Activated naive CD8-positive, alpha-beta T cell treated with anti-CD3 and anti-CD28 coated beads, Interleukin-2, amount 10 ng/mL, durations not matched to agents 7 days and 5 days (primary cell): ENCODE measurements around the gene LRWD1. TPM values are rescaled to one million over a fixed set of nuclear protein-coding genes. Genes with fewer than 3 reads are reported as not detected.
A peak's percentile ranks its signal among the peaks of the same experiment; 100 is the strongest.
"Not testable (repeated sequence)": the region's sequence is repeated elsewhere in the genome, so short reads cannot be mapped to it uniquely, and the experiment has no call there.

Experiments used
- ATAC-seq: fragments of 150-1000 bp; cut with Tn5 transposase; one replicate; pipeline ENCODE4 v1.10.0; 2021; ENCODE audit warnings: low read depth, moderate library complexity
- POLR2A ChIA-PET: fragments of 350-600 bp; sonication (Branson Sonifier 250); formaldehyde crosslinking; loops from one replicate; lab custom pipeline; 2021; ENCODE audit warnings: antibody characterized with exemption; lab: Charles Lee
- DNase-seq: peaks from one replicate; pipeline ENCODE4 v3.0.0; 2021
- H3K27ac Mint-ChIP-seq: one replicate; pipeline ENCODE4 v1.8.0; 2022; ENCODE audit warnings: mild to moderate bottlenecking, mixed read lengths
- H3K27me3 Mint-ChIP-seq: one replicate; pipeline ENCODE4 v1.8.0; 2022; ENCODE audit warnings: mild to moderate bottlenecking, moderate library complexity, mixed read lengths
- H3K36me3 Mint-ChIP-seq: one replicate; pipeline ENCODE4 v1.8.0; 2021; ENCODE audit warnings: mild to moderate bottlenecking, mixed read lengths
- H3K4me1 Mint-ChIP-seq: one replicate; pipeline ENCODE4 v1.8.0; 2021; ENCODE audit warnings: mixed read lengths
- H3K4me3 Mint-ChIP-seq: one replicate; pipeline ENCODE4 v1.8.0; 2022; ENCODE audit warnings: mild to moderate bottlenecking, moderate library complexity, mixed read lengths
- H3K9me3 Mint-ChIP-seq: one replicate; pipeline ENCODE4 v1.8.0; 2021; ENCODE audit warnings: mixed read lengths
- total RNA-seq, 2 experiments: library from RNA; stranded (reverse); gene quantifications; one replicate each; pipeline ENCODE4 v1.2.3, GENCODE V29; 2021

The LRWD1 gene
- total RNA-seq, 2 experiments from 2014 or later: 14.7 to 15.8 TPM

DNA sequence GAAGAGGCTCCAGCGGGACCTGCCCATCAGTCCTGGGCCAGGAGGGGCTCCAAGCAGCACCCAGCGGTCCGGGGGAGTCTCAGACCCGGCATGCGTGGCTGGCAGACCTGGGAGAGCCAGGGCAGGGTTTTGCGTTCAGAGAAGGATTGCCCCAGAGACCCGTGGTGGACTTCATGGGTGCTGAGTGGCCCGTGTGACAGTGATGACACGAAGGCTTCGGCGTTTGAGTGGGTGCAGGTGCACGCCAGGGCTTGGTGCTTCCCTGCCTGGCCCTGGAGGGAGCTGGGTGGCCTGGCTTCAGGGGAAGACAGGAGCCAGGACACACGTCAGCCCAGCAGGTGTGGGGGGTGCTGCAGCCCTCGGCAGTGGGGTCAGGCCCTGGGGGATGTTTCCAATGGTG lies 17.5 kb upstream of the LRWD1 start:
- Mint-ChIP-seq H3K27me3 (no peaks in the 10 kb centered on the region), H3K4me1 (no peaks in the 10 kb centered on the region), H3K9me3 (no peaks in the 10 kb centered on the region), H3K27ac (no peak overlapping the region), H3K36me3 (peaks cover 9% of the 10 kb centered on the region), H3K4me3 (no peak overlapping the region)
- DNase-seq (no peak), ATAC-seq (no peak)
- POLR2A ChIA-PET: no interaction called here

DNA sequence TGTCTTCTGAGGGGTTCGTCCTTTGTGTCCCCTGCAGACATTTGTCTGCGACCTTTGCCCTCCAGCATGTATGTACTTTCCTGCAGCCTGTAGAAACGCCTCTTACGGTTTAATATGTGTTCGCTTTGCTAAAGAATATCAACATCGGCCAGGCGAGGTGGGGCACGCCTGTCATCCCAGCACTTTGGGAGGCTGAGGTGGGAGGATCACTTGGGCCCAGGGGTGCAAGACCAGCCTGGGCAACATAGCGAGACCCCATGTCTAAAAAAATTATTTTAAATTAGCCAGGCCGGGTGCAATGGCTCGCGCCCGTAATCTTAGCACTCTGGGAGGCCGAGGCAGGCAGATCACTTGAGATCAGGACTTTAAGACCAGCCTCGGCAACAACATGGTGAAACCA lies 15.6 kb upstream of the LRWD1 start:
- DNase-seq (no peak), ATAC-seq (no peak)
- Mint-ChIP-seq H3K4me1 (no peaks in the 10 kb centered on the region), H3K4me3 (no peak overlapping the region), H3K27me3 (no peaks in the 10 kb centered on the region), H3K27ac (no peak overlapping the region), H3K9me3 (no peaks in the 10 kb centered on the region), H3K36me3 (peaks cover 5% of the 10 kb centered on the region)
- POLR2A ChIA-PET: interaction anchor here (1.6 kb wide), 1 partner anchor 37 kb away, joined by 4 read pairs; no protein-coding TSS in a partner anchor

DNA sequence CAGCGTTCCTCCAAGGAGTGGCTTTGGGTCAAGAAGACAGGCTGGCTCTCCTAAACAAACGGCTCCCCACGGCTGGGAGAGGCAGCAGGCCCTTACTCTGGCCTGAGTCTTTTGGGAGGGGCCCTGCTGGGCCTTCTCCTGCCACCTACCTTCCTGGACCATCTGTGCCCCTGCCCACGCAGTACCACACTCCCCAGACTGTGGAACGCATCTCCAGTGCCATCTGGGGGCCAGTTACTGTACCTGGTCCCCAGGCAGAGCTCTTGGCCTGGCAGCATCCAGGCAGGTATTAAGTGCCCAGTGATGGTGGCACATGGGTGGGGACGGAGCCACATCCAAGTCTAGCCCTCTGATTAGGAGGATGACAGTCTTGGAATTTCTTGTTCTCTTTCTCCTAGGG lies 14.5 kb upstream of the LRWD1 start:
- Mint-ChIP-seq H3K4me3 (no peak overlapping the region), H3K4me1 (no peaks in the 10 kb centered on the region), H3K27ac (no peak overlapping the region), H3K27me3 (no peaks in the 10 kb centered on the region), H3K36me3 (peaks cover 7% of the 10 kb centered on the region), H3K9me3 (no peaks in the 10 kb centered on the region)
- POLR2A ChIA-PET: interaction anchor here (1.2 to 1.6 kb wide), 2 partner anchors 14 to 38 kb away, joined by 4 read pairs; partner anchors contain the start of genes ALKBH4 and LRWD1
- no peak for DNase-seq
- peak; percentile 76 for ATAC-seq

DNA sequence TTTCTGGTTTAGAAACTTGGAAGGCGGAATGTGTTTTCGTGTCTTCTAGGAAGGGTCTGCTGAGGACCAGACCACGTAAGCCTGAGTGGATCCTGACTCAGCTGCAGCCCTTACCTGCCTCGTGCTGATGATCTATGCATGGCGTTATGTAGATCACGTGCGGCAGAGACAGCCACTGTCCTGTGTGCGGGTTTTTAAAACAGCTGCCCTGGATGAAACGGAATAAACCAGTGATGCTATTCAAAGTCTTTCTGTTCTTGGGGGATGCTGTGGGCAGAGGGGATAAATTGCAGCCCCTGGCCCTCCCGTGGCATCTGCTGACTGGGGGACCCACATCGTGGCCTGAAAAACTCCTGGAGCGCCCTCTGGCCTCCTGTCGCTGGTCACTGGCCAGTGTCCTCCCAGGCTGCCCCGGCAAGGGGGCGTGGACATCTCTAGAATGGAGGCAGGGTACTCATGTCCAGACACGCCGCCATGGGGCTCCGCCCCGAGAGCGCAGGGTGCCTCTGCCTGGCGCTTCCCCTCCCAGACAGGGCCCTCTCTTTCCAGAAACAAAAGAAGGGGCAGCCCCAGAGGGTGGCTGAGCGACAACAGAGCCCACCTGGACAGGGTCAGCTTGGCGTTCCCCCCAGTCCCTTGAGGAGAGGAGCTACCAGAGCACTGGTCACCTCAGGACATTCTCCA lies 13.3 kb upstream of the LRWD1 start:
- Mint-ChIP-seq H3K27me3 (no peaks in the 10 kb centered on the region), H3K4me3 (no peak overlapping the region), H3K36me3 (peaks cover 4% of the 10 kb centered on the region), H3K27ac (no peak overlapping the region), H3K4me1 (no peaks in the 10 kb centered on the region), H3K9me3 (no peaks in the 10 kb centered on the region)
- POLR2A ChIA-PET: interaction anchor here (0.6 to 1.1 kb wide), 2 partner anchors 9 to 15 kb away, joined by 3 read pairs; no protein-coding TSS in a partner anchor
- no peak for DNase-seq
- ATAC-seq: no peak

DNA sequence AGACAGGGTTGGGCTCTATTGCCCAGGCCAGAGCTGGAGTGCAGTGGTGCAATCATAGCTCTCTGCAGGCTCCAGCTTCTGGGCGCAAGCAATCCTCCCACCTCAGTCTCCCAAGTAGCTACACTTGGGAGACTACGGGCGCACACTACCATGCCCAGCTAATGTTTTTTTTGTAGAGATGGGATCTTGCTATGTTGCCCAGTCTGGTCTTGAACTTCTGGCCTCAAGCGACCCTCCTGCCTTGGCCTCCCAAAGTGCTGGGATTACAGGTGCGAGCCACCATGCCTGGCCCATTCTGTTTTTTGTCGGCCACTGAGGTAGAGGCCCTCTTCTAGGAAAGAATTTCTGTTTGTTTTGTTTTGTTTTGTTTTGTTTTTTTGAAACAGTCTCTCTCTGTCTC lies 12.3 kb upstream of the LRWD1 start:
- Mint-ChIP-seq H3K4me3 (no peak overlapping the region), H3K36me3 (peaks cover 4% of the 10 kb centered on the region), H3K27ac (no peak overlapping the region), H3K4me1 (no peaks in the 10 kb centered on the region), H3K27me3 (no peaks in the 10 kb centered on the region), H3K9me3 (no peaks in the 10 kb centered on the region)
- ATAC-seq: no peak
- no peak for DNase-seq
- POLR2A ChIA-PET: interaction anchor here (0.6 to 1.2 kb wide), 4 partner anchors 8 to 689 kb away, joined by 3 read pairs; no protein-coding TSS in a partner anchor

DNA sequence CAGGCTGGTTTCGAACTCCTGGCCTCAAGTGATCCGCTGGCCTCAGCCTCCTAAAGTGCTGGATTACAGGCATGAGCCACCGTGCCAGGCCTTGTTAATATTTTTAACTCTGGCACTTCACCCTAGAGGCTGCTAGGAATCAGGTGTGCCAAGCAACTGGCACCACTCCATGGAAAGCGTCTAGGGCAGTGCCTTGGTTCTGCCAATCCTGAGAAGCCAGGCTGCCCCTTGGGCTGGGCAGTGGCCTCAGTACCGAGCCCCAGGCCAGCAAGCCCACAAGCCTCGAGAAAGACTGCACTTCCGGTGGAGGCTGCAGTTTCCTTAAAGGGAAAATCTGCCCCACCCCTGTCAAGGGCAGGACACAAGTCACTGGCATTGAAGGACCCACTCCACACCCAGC lies 11.5 kb upstream of the LRWD1 start:
- POLR2A ChIA-PET: interaction anchor here (1.2 kb wide), 1 partner anchor 27 kb away, joined by 3 read pairs; no protein-coding TSS in a partner anchor
- no peak overlapping the region for H3K4me3 Mint-ChIP-seq
- H3K9me3 Mint-ChIP-seq: no peaks in the 10 kb centered on the region
- DNase-seq: no peak
- no peak overlapping the region for H3K27ac Mint-ChIP-seq
- H3K4me1 Mint-ChIP-seq: no peaks in the 10 kb centered on the region
- H3K36me3 Mint-ChIP-seq: peaks cover 4% of the 10 kb centered on the region
- no peak for ATAC-seq
- H3K27me3 Mint-ChIP-seq: no peaks in the 10 kb centered on the region

DNA sequence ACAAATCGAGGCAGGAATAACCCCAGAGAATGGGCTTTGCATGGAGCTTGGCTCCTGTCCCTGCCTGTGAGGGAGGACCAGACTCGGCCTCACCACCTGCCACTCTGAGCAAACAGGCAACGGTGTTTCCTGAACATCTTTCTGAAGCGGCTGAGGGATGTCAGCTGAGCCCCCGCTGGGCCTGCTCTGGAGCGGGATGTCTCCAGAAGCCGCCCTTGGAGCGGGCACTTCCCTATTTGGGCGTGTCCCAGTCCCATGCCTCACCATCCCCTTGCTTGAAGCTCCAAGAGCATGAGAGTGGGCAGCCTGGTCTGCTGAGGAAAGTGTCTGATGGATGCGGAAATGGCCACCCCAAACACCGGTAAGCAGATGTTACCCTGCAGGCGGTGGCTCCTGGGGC lies 10.3 kb upstream of the LRWD1 start:
- ATAC-seq (no peak), DNase-seq (no peak)
- Mint-ChIP-seq H3K4me3 (no peak overlapping the region), H3K27me3 (no peaks in the 10 kb centered on the region), H3K9me3 (no peaks in the 10 kb centered on the region), H3K27ac (no peak overlapping the region), H3K4me1 (no peaks in the 10 kb centered on the region), H3K36me3 (peaks cover 1% of the 10 kb centered on the region)
- POLR2A ChIA-PET: interaction anchor here (1.6 kb wide), 1 partner anchor 10 kb away, joined by 7 read pairs; the partner anchor contains the start of genes ALKBH4 and LRWD1

DNA sequence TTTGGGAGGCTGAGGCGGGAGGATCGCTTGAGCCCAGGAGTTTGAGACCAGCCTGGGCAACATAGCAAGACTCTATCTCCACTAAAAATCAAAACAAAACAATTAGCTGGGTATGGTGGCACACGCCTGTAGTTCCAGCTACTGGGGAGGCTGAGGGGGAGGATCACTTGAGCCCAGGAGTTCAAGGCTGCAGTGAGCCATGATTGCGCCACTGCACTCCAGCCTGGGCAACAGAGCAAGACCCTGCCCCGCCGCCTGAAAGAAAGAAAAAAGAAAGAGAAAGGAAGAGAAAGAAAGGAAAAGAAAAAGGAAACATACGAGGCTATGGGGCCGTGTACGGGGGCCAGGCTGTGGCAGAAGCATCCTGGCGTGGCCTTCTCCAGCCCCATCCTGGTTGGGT lies 9.9 kb upstream of the LRWD1 start:
- not testable (repeated sequence) for H3K27ac Mint-ChIP-seq
- POLR2A ChIA-PET: interaction anchor here (1.6 kb wide), 1 partner anchor 9 kb away, joined by 7 read pairs; the partner anchor contains the start of genes ALKBH4 and LRWD1

DNA sequence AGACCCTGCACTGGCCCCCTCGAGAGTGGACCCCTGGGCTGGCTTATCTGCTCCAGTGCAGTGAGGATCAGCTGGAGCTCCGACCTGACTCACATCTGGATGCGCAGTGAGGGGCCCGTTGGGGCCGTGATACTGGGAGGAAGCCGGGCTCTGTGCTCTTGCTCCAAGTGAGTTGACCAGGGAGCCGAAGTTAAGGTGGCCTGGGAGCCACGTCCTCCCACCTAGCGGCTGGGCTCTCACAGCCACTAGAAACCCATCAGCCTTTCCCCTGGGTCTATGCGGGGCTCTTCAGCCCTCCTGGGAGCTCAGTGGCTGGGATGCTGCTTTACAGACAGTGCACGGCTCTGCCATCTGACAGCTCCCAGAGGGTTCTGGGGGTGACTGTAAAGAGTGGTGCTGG lies 9.2 kb upstream of the LRWD1 start:
- peaks cover 2% of the 10 kb centered on the region for H3K36me3 Mint-ChIP-seq
- ATAC-seq: no peak
- no peak overlapping the region for H3K27ac Mint-ChIP-seq
- no peaks in the 10 kb centered on the region for H3K27me3 Mint-ChIP-seq
- POLR2A ChIA-PET: interaction anchor here (1.6 kb wide), 1 partner anchor 9 kb away, joined by 7 read pairs; the partner anchor contains the start of genes ALKBH4 and LRWD1
- no peak overlapping the region for H3K4me3 Mint-ChIP-seq
- no peaks in the 10 kb centered on the region for H3K4me1 Mint-ChIP-seq
- no peaks in the 10 kb centered on the region for H3K9me3 Mint-ChIP-seq
- DNase-seq: no peak

More for the DNA sequence above, 9.9 kb upstream of the LRWD1 start:
- H3K4me1 Mint-ChIP-seq, DNase-seq, H3K4me3 Mint-ChIP-seq, H3K9me3 Mint-ChIP-seq, H3K36me3 Mint-ChIP-seq, H3K27me3 Mint-ChIP-seq, ATAC-seq: not testable (repeated sequence)

DNA sequence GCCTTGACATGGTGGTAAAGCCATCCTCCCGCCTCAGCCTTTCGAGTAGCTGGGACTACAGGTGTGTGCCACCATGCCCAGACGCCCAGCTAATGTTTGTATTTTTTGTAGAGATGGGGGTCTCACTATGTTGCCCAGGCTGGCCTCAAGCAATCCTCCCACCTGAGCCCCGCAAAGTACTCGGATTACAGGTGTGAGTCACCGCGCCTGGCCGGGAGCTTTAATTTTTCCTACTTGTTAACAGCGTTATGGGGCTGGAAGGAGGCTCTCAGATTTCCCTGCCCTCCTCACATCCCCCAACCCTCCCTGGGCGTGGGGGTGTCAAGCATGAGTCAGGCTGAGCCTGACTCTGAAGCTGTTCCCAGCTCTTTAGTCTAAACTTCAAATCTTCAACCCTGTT lies 8.5 kb upstream of the LRWD1 start:
- DNase-seq (no peak), ATAC-seq (no peak)
- Mint-ChIP-seq H3K9me3 (no peaks in the 10 kb centered on the region), H3K27me3 (no peaks in the 10 kb centered on the region), H3K27ac (no peak overlapping the region), H3K4me1 (no peaks in the 10 kb centered on the region), H3K36me3 (peaks cover 6% of the 10 kb centered on the region), H3K4me3 (no peak overlapping the region)
- POLR2A ChIA-PET: interaction anchor here (0.7 to 1.6 kb wide), 3 partner anchors 8 to 174 kb away, joined by 3 to 7 read pairs (median 3); partner anchors contain the start of genes ALKBH4 and LRWD1

DNA sequence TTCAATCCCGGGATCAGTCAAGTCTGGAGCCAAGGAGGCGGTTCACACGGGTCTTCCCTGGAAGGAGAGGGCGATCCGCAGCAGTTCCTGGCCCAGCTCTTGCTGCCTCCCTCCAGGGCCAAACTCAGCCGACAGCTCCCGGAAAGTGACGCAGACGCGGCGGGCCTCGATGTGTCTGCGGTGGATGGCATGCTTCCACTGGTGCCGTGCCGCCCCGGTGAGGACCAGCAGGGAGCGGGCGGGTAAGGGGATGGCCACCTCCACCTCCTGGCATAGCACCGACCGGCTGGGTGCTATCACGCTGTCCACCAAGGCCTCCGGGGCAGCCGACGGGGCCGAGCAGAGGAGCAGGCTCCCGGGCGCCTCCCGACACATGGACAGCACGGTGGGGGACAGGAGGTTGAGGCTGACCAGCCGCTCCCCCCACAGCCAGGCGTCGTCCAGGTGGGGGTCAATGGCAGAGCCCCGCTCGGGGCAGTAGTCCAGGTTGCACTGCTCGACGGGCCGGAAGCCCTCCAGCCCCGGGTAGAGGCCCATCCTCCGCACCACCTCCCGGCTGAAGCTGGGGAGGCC lies 7.3 kb upstream of the LRWD1 start:
- peaks cover under 1% of the 10 kb centered on the region for H3K4me1 Mint-ChIP-seq
- no peaks in the 10 kb centered on the region for H3K27me3 Mint-ChIP-seq
- H3K4me3 Mint-ChIP-seq: no peak overlapping the region
- H3K27ac Mint-ChIP-seq: no peak overlapping the region
- POLR2A ChIA-PET: no interaction called here
- no peaks in the 10 kb centered on the region for H3K9me3 Mint-ChIP-seq
- ATAC-seq (no peak), DNase-seq (no peak)
- peaks cover 6% of the 10 kb centered on the region for H3K36me3 Mint-ChIP-seq

DNA sequence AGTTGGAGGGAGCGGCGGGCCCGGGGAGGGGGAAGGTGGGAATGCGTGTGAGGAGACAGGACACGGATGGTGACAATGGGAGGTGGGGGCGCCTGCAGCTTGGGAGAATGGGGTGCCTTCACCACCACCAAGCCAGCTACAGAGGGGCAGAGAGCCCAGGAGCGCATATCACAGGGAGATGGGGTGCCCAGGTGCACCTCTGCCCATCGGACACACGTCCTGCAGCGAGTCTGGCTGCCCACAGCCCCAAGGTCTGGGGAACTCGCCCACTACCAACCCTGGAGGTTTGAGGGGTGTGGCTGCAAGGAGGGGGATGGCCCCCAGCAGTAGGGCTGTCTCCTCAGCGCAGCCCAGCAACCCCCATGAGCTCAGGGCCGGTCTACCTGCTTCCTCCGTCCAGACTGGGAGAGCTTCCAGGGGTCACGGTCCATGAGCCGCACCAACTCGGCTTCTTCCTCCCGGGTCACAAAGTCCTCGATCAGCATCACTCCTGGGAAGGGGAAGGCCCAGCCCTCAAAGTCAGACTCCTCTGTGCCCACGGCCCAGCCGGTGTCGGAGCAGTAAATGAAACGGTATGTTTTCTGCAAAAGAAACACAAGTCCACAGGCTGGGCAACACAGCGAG lies 5.5 kb upstream of the LRWD1 start:
- H3K27me3 Mint-ChIP-seq: no peaks in the 10 kb centered on the region
- H3K27ac Mint-ChIP-seq: no peak overlapping the region
- H3K4me3 Mint-ChIP-seq: no peak overlapping the region
- POLR2A ChIA-PET: no interaction called here
- H3K9me3 Mint-ChIP-seq: no peaks in the 10 kb centered on the region
- peaks cover 6% of the 10 kb centered on the region for H3K36me3 Mint-ChIP-seq
- DNase-seq: no peak
- H3K4me1 Mint-ChIP-seq: peaks cover 10% of the 10 kb centered on the region
- no peak for ATAC-seq

DNA sequence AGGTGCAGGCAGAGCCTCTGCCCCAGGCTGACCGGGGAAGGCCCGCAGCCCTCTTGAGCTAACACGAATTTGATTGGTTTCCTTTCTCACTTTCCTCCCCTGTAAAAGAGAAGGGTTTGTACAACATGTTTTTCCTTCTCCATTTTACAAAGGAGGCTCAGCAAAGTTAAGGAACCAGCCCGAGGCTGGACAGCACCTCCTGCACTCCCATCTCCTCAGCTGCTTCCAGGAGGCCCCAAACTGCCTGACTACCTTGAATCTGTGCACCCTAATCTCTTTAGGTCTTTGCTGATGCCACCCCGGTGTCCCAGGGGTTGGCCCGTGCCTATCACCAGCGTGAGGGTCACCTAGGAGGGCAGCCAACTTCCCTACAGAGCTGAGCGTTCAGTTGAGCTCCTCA lies 4.3 kb upstream of the LRWD1 start:
- H3K4me3 Mint-ChIP-seq: no peak overlapping the region
- ATAC-seq: no peak
- POLR2A ChIA-PET: interaction anchor here (1.2 kb wide), 1 partner anchor 8 kb away, joined by 3 read pairs; no protein-coding TSS in a partner anchor
- H3K9me3 Mint-ChIP-seq: no peaks in the 10 kb centered on the region
- peak overlapping the region; percentile 10 for H3K27ac Mint-ChIP-seq
- H3K36me3 Mint-ChIP-seq: peaks cover 5% of the 10 kb centered on the region
- H3K27me3 Mint-ChIP-seq: no peaks in the 10 kb centered on the region
- no peak for DNase-seq
- peaks cover 11% of the 10 kb centered on the region for H3K4me1 Mint-ChIP-seq
